ENCODE results near the gene RAB30.
A peak's percentile ranks its signal among the peaks of the same experiment; 100 is the strongest.

Gene RAB30

DNA sequence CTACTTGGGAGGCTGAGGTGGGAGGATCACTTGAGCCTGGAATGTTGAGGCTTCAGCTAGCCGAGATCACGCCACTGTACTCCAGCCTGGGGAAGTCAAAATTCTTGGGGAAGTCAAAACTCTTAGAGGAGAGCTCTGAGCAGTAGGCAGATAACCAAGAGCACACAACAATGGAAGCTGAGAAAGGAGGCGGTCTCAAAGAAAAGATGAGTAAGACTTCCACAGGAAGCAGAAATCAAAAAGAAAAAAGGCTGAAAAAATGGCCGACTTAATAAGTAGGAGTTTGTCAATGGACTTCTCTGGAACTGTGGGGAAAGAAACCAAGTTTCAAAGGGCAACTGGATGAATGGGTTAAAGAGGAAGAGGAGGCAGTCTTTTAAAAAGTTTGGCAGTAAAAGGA lies 32.1 kb downstream of the RAB30 start:
- no peak for DNase-seq (ENCODE audit: low spot score)

DNA sequence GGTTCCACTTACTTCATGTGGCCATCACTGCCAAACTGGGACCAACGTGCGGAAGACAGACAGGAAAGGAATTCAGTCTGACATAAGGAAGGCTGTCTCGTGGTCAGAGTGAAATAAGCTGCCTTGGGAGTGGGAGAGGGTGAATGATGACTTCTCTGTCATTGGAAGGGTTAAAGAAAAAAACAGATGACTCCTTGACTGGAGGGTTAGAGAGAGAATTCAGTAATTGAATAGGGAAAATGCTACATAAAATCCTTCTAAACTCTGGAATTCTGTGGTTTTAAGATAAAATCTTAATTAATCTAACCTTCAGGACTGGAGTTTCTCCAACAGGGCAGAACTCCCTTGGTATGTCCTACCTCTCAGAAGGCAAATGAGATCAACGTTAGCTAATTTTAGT lies 33.8 kb downstream of the RAB30 start:
- DNase-seq (ENCODE audit: low spot score) = no peak

DNA sequence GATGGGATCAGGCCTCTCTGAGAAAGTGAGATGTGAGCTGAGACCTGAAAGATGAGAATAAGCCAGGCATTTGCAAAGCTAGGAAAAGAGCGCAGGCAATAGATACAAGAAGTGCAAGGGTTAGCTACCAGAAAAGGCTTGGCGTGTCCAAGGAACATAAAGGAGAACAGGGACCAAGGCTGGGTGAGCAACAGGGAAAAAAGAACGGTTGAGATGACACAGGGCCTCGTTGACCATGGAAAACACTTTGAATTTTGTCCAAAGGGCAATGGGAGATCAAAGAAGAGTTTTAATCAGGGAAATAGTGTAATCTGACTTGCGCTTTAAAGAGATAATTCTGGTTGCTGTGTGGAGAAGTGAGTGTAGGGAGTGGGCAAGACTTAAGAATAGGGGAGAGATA lies 35.0 kb downstream of the RAB30 start:
- no peak for DNase-seq (ENCODE audit: low spot score)

DNA sequence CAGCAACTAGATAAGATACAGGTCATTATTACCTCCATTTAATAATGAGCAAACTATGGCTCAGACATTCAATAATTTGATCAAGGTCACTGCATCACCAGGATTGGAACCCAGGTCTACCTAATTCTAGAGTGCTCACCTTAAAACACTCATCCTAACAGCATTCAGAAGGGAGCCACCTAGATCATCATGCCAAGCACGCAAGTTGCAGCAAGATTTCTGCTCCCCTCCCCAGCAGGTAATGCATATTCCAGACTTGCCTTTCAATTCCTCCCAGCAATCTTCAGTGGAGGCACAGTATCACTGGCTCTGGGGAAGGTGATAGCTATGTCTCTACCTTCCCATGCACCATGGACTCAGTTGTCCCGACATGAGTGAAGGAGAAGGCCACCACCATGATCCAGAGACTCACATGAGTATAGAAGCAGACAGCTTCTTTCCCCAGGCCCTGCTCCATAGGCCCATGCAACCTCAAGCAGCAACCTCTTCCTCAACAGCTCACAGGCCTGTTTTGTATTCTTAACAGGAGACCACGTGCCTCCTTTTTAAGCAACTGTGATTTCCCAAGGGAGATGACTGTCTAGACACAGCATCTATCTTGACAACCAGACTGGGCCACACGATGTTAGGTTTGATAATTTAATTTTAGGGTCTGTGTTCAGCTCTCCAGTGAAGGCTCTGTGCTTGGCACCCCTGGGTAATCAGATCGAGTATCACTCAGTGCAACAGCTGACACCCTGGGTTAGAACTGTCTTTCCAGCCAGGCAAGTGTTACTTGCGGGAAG lies 36.4 kb downstream of the RAB30 start:
- DNase-seq (ENCODE audit: low spot score) = no peak

DNA sequence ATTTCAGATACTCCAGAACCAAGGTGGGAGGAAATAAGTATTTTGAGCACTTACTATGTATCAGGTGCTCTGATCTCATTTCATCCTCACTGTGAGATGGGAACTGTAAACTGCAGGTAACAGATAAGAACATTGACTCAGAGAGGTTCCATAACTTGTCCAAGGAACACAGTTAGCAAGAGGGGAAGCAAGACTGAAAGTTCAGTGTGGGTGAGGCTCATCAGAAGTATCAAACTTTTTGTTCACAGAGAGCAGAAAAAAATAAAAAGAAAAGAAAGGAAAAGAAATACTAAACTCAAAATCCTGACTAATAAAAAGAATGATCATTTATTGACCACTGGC lies 37.1 kb downstream of the RAB30 start:
- DNase-seq (ENCODE audit: low spot score) = no peak

DNA sequence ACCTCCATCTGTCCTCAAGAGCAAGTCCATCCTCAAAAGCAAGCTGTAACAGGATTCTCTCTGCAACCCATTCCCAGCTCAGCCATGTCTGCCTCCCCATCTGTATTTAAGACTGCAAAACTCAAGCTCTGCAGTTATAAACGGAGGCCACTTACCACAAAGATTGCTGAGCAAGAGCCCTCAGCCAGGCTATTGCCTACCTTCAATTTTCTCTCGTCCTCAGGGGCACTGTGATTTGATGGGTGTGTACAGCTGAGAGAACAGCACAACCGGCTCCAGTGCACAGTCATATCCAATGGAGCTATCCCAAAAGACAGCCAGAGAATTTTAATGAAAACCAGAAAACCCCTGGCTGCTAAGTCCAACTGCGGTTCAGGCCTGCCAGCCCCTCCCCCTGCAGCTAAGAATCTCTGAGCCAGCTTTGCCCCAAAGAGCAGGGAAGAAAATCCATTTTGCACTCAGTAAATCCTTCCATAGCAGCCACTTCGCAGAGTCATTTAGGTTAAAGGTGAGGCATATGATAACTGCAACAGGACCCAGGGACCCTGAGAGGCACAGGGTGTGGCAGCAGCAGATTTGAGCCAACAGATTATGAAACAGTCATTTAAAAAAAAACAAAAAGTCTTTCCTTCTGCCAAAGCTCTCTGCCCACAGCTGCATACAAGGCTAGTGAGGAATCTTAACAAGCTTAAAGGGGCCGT lies 37.6 kb downstream of the RAB30 start:
- peak; percentile 70 for DNase-seq (ENCODE audit: low spot score)

DNA sequence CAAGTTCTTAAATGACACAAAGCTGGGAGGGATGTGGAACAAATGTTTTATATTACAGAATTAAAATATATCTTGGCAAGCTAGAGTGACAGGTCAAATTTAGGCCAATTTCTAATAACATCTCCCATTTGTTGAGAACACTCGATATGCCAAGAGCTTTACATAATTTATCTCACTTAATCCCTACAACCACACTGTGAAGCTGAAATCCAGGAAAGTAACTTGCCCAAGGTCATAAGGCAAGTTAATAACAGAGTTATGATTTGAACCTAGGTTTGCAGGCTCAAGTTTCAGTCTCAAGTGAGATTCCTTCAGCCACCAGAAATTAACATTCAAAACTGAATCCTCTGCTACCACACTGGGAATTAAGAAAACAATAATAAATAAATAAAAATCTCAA lies 38.3 kb downstream of the RAB30 start:
- DNase-seq (ENCODE audit: low spot score) = no peak

DNA sequence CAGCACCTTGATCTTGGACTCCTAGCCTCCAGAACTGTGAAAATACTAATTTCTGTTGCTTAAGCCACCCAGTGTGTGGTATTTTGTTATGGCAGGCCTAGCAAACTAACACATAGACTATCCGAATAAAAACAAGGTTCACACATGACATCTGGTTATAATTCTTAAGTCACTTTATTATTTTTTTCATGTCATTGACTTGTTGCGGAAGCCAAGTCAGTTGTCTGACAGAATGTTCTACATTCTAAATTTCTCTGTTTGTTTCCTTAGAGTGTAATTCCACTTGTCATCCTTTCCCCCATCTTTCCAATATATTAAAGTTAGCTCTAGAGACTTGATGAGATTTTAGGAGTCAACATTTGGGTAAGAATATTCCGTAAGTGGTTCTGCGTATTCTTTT lies 40.6 kb downstream of the RAB30 start:
- no peak for DNase-seq (ENCODE audit: low spot score)

DNA sequence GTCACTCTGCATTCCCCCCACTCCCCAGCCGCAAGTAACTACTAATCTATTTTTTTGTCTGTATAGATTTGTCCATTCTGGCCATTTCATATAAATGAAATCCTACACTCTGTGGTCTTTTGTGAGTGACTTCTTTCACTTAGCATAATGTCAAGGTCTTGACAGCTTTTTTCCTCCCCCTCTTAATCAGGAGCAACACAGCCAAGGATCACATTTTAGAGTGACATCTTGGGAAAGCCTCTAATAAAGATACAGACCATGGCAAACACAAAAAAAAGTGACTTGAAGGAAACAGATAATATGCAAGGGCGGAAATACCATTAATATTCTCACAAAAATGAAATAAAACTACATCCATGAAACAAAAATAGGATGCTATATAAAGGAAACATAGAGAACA lies 43.9 kb downstream of the RAB30 start:
- DNase-seq (ENCODE audit: low spot score) = no peak

DNA sequence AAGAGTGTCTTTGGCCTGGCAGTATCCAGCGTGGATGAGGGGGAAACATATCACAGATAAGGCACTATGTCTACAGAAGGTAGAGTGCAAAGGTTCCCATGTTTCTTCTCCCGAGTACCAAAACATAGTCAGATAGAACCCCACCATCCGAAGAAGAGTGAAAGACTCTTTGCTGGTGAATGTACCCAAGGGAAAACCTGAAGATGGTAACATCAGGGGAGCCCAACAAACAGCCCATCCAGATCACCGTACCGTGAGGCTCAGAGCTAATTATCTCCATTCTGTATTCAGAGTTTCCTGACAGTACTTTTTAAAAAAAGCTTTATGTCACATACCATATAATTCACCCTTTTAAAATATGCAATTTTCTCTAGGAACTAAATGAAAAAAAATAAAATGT lies 44.4 kb downstream of the RAB30 start:
- no peak for DNase-seq (ENCODE audit: low spot score)

DNA sequence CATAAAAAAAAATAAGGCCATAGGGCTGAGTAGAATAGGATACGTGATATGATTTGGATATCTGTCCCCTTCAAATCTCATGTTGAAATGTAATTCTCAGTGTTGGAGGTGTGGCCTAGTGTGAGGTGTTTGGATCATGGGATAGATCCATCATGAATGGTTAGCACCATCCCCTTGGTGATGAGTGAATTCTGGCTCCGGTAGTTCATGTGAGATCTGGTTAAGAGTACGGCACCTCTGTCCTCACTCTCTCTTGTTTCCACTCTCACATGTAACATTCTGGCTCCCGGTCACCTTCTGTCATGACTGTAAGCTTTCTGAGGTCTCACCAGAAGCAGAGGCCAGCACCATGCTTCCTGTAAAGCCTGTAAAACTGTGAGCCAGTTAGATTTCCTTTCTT lies 45.5 kb downstream of the RAB30 start:
- no peak for DNase-seq (ENCODE audit: low spot score)

DNA sequence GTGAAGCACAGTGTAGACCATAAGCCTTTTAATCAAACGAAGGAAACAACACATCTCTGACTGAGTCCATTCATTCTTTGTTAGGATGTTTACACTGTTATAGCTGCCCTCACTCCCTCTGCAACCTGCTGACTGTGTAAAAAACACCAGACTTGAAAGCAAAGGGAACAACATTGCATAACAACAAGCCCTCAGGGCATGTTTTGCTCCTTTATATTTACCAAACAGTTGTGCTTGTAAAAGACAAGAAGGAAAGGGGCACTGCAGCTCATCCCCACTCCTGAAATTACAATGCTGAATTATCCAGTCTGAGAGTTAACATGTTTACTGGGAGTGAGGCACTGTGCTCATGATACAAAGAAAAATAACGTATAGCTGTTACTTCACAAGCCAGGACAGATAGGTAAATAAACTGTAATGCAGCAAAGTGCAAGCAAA lies 46.4 kb downstream of the RAB30 start:
- DNase-seq (ENCODE audit: low spot score) = peak; percentile 81

DNA sequence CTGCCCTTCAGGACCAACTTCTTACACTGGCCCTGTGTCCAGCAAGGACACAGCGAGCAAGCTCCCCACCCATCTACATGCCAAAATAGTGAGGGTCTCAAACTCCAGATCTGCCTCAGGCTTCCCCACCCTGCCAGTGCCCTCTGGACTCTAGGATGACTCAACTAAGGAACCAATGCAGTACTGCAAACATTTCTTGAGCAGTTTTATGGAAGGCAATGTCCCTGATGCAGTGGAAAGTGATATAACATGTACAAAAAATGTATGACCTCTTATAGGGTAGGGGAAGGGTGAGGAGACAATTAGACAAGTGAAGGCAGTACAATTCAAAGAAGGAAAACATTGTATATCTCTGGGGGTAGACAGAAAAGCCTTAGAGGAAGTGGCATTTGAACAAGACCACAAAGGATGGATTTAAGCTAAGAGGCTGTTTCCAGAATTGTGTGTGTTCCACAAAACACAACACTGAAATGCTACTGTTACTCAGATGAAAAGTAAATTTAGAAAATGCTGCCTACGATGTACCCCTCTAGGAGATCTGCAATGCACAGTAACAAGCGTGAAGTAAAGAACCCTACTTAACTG lies 47.3 kb downstream of the RAB30 start:
- no peak for DNase-seq (ENCODE audit: low spot score)

DNA sequence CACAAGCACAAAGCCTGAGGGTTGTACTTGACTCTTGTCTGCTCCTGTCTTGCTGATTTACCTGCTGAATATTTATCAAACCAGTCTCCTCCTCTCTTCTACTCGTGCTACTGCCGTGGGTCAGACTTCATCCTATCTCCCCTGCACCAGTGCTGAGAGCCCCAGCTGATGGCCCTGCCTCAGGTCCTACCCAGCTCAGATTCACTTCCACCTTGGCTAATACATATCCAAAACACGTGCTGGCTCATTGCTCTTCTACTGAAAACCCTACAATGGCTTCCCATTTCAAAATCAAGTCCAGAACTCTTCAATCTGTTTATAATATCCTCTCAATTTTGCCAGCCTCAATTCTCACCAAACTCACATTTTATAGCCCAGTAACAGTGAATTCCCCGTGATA lies 48.3 kb downstream of the RAB30 start:
- DNase-seq (ENCODE audit: low spot score) = no peak

DNA sequence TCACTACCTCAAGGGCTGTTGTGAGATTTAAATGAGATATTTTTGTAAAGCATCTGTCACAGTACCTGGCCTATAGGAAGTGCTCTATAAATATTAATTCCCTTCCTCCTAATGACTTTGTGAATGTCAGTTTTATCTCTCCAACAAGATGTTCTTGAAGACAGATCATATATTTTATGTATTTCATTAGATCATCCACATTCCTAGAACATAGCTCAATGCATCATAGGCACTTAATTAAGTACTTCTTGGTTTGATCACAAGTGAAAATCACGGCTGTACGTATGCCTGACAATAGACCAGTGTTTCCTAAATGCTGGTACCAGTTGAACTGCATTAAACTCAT lies 49.9 kb downstream of the RAB30 start:
- DNase-seq (ENCODE audit: low spot score) = no peak

DNA sequence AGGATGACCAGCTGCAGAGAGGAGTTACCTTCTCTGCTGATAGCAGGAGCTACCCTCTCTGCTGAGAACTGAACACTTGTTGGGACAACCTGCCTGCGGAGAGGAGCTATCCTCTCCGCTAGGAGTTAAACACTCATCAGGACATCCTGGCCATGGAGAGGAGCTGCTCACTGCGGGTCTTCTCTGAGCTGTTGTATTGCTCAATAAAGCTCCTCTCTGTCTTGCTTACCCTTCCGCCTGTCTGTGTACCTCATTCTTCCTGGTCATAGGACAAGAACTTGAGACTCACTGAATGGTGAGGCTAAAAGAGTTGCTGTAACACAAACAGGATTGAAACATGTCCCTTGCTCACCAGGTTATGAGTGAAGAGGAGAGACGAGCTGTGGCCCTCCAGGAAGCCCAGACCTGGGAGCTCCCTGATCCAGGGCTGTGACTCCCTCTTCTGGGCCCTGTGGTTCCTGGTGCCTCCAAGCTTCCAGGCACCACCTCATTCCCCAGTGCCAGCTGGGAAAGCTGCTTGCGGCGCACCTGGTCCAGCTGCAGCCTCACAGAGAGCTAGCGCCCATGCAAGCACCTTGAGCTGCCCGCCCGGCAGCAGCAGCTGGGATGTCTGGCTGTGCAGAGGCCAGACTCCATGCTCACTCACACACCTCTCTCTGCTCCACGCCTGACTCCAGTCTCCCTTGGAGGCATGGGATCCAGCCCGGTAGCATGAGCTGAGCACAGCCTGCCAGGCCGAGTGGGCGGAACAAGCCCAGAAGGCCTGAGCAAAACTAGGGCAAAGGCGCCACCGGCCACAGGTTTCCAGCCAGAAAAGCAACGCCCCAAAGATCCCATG lies 50.5 kb downstream of the RAB30 start:
- DNase-seq (ENCODE audit: low spot score) = no peak

DNA sequence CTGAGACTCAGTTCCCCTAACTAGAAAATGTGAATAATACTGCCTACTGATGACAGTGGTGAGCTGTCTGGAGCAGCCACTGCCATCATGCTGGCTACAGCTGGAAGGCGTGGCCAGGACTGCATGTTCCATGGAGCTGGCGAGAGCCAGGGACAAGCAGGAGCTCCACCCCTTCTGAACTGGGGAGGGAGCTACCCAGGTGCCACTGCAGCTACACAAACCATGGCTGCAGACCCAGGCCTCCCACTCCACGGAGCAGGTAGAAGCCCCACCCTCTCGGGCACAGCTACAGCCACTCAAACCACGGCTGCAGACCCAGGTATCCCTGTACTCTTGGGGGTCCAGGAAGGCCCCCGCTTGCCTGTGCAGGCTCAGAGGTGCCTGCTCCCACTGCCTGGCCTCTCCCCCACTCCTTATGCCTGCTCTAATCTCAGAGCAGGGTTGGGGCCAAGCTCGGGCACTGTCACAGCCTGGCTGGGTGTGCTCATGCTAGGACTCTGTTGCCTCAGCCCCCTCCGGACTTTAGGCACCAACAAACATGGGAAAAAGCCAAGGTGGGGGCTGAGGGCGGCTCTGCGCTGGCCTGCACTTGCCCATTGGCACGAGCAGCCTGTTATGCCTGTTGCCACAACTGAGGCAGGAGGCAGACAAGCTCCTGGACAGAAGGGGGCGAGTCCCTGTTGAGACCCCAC lies 51.7 kb downstream of the RAB30 start:
- peak; percentile 80 for DNase-seq (ENCODE audit: low spot score)

DNA sequence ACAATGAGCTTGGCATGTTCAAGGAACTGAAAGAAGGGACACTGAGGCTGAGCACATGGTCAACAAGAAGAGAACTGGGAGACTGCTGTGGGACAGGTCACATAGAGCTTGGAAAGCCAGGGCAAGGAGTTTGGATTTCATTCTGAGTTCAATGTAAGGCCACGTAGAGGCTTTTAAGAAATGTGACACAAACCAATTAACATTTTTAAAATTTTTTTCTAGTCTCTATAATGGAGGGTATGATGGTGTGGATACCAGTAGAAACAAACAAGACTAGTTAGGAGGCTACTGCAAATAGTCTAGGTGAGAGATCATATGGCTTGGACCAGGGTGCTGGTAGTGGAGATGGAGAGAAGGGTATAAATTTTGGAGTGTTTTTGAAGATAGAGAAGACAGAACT lies 56.7 kb downstream of the RAB30 start:
- no peak for DNase-seq (ENCODE audit: low spot score)

DNA sequence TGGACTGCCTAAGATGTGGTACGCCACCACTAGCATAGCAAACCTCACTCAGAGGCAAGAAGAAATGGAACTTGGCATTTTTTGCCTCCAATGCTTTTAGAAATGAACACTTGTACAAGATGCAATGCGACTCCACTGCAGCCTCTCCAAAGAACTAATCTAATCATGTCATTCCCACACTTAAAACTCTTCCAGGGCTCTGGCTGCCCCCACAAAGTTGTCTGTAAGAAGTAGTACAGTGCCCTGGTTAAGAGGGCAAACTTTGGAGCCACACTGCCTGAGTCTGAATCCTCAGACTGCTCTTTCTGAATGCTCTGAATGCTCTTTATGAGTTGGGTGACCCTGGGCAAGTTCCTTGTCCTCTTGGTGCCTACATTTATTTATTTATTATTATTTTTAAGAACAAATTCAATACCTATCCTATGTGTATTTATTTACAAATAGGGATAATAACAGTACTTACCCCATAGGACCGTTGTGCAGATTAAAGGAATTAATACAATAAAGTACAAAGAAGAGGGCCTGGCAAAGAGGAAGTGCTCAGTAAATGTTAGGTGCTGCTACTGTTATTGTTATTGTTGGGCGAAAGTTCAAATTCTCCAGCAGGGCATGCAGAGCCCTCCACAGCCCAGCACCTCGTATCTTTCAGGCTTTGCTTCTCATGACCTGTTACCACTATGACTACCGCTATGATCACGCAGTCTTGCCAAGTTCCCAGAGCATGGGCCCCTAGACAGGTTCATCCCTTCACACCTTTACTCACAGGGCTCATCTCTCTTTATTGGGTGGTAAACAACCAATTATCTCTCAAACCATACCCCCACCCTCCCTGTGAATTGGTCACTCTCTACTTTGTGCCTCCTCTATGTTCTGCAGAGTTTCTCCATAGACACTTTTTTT lies 59.3 kb downstream of the RAB30 start:
- DNase-seq (ENCODE audit: low spot score) = no peak

DNA sequence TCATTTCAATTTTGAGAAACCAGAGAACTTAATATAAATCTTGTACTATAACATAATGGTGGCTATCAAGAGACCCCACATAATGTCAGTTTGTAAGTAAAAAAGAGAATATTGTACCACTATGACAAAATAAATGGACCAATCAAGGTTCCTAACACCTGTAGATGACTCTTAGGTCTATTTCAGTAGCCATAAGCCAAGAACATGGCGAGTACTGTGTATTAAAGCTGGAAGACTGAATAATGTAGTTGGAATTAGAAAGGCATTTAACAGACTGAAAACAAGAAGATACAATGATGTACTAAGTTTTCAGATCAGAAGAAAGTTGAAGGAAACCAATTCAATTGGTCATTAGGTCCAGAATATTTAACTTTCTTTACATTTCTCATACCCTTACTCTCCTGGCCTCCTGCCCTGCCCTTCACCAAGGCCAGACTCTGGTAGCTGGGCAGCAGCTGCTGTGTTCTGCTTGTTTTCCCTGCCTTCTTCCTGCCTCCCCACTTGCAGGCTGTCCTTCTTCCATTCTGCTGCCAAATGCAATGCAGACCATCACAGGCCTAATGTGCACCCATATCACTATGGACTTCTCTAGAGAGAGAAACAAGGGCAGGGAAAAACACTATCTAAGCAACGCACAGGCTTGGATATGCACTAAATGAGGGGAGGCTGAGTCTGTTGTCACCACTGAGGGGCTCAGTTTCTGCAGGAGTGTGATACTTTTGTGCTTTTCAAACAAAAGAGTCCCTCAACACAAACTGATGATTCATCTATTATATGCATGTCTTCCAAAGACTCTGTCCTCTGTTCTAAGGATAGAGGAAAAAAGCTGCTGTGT lies 60.1 kb downstream of the RAB30 start:
- DNase-seq (ENCODE audit: low spot score) = peak; percentile 68
